ENCODE measurements around the gene PRR30.

PRR30 gene

DNA sequence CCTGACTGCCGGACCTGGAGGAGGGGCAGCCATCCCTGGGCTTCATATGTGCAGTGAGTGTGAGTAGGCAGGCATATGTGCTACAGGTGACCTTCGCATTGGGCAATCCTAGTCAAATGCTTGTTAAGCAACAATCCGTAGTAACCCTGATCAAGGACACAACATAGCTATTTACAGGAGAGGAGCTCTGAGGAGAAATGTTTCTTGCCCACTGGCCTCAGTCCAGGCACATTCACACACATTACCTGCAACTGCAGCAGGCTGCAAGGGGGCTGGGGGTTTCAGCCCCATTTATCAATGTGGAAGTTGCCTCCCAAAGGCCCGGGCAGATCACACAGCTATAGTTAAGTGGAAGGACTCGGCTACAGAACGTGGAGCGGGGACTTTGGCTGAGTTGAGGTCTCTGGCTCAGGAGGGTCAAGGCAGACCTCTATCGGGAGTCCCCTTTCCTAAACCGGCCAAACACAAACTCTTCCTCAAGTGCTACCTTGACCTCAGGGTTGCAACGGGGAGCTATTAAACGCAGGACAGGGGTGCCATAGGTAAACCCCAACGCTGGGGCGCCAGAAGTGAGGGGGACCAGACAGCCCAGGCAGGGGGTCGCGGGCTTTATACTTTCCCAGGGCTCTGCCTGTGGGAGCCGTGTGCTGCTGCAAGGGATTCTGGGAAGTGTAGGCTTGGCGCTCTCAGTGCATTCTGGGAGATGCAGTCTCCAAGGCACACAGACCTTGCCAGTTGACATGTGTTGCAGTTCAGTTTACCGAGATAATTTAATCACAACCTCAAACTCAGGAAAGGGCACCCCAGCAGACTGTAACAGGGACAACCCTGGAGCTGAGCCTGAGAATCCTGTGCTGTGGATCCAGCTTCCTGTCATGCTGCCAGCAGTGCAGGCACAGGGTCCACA is 43.2 kb downstream of the PRR30 start:
- peak; percentile 78 for DNase-seq

GRCh38 chr2:27095427-27095744 is 43.8 kb downstream of the PRR30 start:
- DNase-seq, result no peak

GRCh38 chr2:27094353-27094984 is 44.7 kb downstream of the PRR30 start:
- no peak for DNase-seq

DNA sequence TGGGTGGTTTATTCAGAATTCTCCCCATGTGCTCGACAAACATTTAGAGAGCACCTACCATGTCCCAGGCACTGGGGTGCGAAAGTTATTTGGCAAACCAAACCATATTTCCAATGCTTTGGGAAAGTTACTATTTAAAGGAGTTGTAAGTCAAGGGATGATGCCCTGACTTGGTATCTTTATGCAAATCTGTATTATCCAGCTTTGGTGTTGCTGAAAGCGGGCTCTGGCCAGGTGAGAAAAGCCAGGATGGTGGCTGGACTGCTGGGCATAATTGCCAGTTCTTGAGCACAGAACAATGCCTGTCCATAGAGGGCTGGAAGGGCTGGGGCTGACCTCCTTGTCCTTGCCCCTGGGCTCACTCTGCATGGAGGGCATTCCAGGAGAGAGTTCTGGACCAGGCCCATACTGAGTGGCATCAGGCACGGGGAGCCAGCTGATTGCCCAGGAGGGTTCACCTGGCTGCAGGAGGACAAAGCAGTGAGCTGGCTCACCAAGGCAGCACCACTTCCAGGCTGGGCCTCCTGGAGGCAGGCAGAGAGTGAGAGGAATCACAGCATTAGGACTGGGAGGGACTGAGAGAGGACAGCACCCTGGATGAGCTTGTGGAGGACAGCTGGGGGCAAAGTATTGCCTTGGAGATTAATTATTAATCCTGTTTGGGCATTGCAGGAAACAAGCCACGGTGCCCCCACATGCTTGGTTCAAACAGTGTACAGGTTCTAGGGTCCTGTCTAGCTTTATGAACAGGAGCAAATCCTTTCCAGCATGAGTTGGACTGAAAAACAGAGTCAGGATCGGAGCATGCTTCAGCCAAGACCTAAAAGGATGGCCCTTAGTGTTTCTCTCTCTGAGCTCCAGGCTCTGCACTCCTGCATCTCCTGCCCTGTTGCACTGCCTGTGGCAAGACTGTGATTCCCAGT is 45.5 kb downstream of the PRR30 start:
- DNase-seq, result no peak

DNA sequence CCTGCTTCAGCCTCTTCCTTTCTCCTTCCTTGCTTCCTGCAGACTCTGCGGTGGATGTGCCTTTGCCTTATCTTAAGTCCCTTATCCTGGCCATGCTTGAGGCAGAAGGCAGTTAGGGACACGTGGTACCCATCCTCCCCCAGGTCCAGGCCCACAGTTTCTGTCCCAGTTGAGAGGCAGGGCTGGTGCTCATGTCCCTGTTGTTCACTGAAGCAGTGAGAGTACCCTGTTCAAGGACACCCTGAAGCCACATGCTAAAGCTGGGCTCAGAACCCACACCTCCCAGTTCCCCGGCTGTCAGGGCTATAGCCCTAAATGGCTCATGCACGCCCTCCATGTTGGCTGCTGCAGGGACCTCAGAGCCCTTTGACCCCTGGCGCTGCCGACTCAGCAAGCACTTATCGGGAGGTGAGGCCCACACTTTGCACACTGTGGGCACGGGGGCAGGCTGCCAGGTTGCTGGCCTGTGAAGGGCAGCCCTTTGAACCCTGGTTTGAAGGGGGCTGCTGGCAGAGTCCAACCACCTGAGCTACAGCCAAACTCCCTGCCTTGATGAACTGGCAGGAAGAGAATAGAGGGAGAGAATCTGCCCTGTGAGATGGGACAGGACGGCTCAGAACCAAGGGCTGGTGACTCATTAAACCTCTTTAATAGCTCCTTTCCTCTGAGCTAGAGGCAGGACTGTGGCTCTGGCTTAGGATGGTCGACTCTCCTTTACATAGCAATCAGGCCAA is 46.3 kb downstream of the PRR30 start:
- peak; percentile 74 for DNase-seq

DNA sequence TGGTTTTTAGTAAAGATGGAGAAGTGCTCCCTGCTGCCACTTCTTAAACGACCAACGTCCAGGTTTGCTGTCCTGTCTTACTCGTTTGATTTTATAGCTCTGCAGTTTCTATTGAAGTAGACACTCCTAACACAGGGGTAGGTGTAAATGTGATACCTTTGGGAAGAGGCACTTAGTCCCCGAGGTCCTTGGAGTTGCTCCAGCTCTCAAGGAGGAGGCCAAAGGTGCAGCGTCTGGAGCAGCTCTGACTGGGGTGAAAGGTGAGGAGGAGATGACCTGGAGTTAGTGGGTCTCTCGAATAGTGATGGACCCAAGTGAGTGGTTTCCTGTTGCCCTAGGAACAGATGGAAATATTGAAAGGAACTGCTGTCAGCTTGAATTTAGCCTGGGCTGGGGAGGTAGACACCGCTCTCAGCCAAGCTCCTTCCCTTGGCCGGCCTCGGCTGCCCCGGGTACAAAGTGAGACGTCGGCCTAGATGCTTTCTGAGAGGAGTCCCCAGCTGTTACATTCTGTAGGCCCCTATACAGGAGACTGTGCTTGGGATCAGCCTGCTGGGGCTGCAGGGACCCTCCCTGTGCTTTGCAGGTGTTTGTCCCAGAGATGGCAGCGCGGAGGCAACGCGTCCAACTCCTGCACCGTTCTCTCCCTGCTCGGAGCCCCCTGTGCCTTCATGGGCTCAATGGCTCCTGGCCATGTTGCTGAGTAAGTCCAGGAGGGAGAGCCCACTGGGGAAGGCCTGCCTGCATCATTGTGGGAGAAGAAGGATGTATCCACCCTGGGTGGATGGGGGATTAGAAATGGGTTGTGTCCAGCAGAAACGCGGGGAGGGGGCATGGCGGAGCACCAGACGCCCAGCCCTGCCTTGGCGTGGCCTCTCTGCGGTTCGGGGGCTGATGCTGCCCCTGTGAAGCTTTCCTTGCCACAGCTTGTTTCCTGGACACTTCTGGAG is 47.2 kb downstream of the PRR30 start:
- no peak for DNase-seq

- DNase-seq, result no peak
Measured at GRCh38 chr2:27089111-27089954, 49.9 kb downstream of the PRR30 start.

DNA sequence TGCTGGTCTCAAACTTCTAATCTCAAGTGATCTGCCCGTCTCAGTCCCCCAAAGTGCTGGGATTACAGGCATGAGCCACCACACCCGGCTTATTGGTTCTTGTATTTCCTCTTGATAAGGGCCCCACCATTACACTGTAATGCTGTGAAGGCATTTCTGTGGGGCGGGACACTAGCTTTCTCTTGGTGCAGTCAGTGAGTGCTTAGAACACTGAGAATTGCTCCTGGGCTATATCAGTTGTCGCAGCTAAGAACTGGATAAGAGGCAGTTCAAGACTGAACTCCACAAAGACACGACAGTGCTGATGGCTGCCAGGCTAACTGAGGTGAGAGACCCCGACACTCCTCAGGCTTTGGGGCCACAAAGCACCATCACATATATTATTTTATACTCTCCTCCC is 50.6 kb downstream of the PRR30 start:
- peak; percentile 83 for DNase-seq

GRCh38 chr2:27087823-27088410 is 51.3 kb downstream of the PRR30 start:
- no peak for DNase-seq

All from hematopoietic multipotent progenitor cell treated with erythropoietin and hydrocortisone succinate and interleukin-3 and kit ligand, for 8 days (in vitro differentiated cells).